Lower leg skin (tissue), 3 donors: ENCODE results near the gene TBC1D25.

ENCODE experiments used
- CTCF ChIP-seq, 3 donors: fragments of 450-650 bp; IDR thresholded peaks; one replicate each; pipeline ENCODE4 v1.5.1; 2016; ENCODE audit warnings: antibody characterized with exemption in 3 of 3, mild to moderate bottlenecking in 3 of 3, moderate library complexity in 2 of 3
- POLR2A ChIP-seq, 2 donors: fragments of 450-650 bp; IDR thresholded peaks; one replicate each; pipeline ENCODE4 v1.6.1; 2016 to 2017; ENCODE audit warnings: antibody characterized with exemption in 2 of 2, mild to moderate bottlenecking in 1 of 2, moderate library complexity in 1 of 2

- TF ChIP-seq CTCF (IDR thresholded peaks at IDR 0.05) (no peak), POLR2A (IDR thresholded peaks at IDR 0.05) (no peak)
Observed at GRCh38 chrX:48606091-48606490, 66.6 kb downstream of the TBC1D25 start.
